ENCODE data around the gene RENBP.

The RENBP gene

GRCh38 chrX:153953892-153954557, 9.6 kb upstream of the RENBP start:
- DNase-seq (ENCODE audit: low spot score) = no peak

GRCh38 chrX:153953342-153953830, 8.9 kb upstream of the RENBP start:
- DNase-seq (ENCODE audit: low spot score) = peak; percentile 93

GRCh38 chrX:153952373-153953026, 8.1 kb upstream of the RENBP start:
- DNase-seq (ENCODE audit: low spot score) = no peak

- no peak for DNase-seq (ENCODE audit: low spot score)
Observed at GRCh38 chrX:153951683-153952372, 7.4 kb upstream of the RENBP start.

- DNase-seq (ENCODE audit: low spot score) = no peak
Observed at GRCh38 chrX:153950127-153950526, 5.7 kb upstream of the RENBP start.

- no peak for DNase-seq (ENCODE audit: low spot score)
Observed at GRCh38 chrX:153948847-153949805, 4.7 kb upstream of the RENBP start.

- no peak for DNase-seq (ENCODE audit: low spot score)
Observed at GRCh38 chrX:153948002-153948466, 3.6 kb upstream of the RENBP start.

- DNase-seq (ENCODE audit: low spot score) = peak; percentile 84
Observed at GRCh38 chrX:153947009-153947769, 2.7 kb upstream of the RENBP start.

GRCh38 chrX:153945956-153946943, 1.8 kb upstream of the RENBP start:
- DNase-seq (ENCODE audit: low spot score) = no peak

- DNase-seq (ENCODE audit: low spot score) = no peak
Observed at GRCh38 chrX:153944800-153945150, 332 bp upstream of the RENBP start.

GRCh38 chrX:153941336-153942252, 2.8 kb downstream of the RENBP start:
- no peak for DNase-seq (ENCODE audit: low spot score)

- no peak for DNase-seq (ENCODE audit: low spot score)
Observed at GRCh38 chrX:153939573-153939972, 4.9 kb downstream of the RENBP start.

- DNase-seq (ENCODE audit: low spot score) = no peak
Observed at GRCh38 chrX:153938226-153938786, 6.1 kb downstream of the RENBP start.

GRCh38 chrX:153937056-153937455, 7.4 kb downstream of the RENBP start:
- DNase-seq (ENCODE audit: low spot score) = no peak

GRCh38 chrX:153935326-153935851, 9.1 kb downstream of the RENBP start:
- no peak for DNase-seq (ENCODE audit: low spot score)

GRCh38 chrX:153934762-153935325, 9.6 kb downstream of the RENBP start, which contains the start of gene NAA10:
TSS of gene NAA10 (minus strand) at chrX:153935037. CDS start at chrX:153934904, 133 bp downstream.
- DNase-seq (ENCODE audit: low spot score) = peak; percentile 98

GRCh38 chrX:153934148-153934761, 10.2 kb downstream of the RENBP start:
- DNase-seq (ENCODE audit: low spot score) = no peak
